GM21825 (cell line): ENCODE results near the gene ZNF563.

Experiments
- ATAC-seq: cut with Tn5 transposase; IDR thresholded peaks from one replicate; pipeline ENCODE4 v1.9.1; 2021; ENCODE audit warnings: mild to moderate bottlenecking, moderate library complexity; ENCODE audit not compliant: unreplicated experiment

ZNF563 gene

DNA sequence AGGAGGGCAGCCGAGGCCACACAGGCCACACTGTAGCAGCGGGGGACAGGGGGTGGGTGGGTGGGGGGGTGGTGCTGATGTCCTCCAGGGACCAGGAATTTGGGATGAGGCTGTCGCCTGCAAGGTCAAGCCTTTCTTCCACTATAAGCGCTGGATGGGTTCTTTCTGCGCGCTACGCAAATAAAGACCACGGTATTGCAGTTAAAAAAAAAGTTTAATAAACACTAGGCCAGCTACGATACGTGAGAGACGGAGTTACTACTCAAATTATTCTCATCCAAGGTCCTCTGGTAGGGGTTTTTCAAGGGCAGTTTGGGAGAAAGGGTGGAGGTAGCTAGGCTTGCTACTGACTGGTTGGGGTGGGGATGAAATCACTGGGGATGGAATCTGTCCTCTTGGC lies 38.2 kb downstream of the ZNF563 start:
- no peak for ATAC-seq

DNA sequence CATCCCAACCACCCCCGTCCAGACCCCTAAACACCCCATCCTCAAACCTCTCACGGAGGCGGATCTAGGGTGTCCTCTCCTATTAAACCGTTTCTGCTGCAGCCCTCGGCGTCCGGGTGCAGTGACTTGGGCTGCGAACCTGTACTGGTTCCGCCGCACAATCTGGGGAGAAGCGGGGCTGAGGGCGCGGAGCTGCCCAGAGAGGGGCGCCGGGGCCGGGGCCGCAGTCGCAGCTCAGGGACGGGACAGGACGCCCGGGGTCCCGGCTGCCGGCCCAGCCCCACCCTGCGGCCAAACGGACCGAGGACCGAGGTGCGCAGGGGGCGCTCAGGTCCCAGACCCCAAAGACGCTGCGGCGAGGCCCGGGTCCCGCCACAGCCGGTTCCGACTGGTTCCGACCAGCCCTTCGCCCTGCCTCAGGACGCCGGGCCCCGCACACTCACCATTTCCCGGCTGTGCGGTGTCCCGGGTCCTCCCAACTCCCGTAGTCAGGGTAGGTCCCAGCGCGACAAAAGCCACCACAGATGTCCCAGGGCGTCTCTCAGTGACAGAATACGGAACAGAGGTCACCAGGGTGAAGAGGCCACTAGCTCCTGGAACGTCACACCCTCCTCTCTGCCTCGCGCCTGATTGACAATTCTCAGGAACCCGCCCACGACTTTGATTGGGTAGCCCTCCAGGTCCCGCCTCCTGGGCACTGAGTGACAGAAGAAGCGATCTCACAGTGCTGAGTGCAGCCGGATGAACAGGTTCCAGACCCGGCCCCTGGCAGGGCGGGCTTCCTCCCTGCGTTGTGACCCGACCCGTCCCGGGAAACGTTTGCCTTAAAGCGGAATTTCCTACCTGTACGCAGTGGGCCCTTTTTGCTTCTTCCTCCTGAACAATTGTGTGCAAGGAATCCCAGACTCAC lies 38.9 kb downstream of the ZNF563 start, which contains the start of gene ZNF44:
Gene ZNF44 (minus strand): TSS at position 635 of the 910 bp plus-strand sequence. CDS start 189 bp downstream, at position 446.
- peak; percentile 88 for ATAC-seq

DNA sequence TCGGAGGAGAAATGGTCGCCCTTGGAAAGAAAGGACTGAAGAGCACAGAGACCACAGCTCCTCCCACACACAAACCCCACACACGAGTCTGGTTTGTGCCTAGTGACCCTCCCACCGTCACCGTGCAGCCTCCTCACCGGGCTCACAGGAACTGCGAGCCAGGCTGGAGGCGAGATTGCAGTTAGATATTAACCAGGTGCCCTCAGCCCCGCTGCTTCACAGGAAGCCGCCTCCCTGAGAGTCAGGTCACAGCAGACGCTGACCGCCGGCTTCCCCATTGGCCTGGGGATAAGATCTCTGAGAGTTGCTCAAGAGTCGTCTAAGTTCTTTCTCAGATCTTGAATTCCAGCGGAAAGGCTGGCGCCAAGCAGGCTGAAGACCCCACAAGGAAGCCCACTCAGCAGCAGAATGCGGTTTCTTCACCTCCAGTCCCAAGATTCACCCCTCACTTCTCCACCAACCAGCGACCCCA lies 39.6 kb downstream of the ZNF563 start:
- peak; percentile 54 for ATAC-seq

DNA sequence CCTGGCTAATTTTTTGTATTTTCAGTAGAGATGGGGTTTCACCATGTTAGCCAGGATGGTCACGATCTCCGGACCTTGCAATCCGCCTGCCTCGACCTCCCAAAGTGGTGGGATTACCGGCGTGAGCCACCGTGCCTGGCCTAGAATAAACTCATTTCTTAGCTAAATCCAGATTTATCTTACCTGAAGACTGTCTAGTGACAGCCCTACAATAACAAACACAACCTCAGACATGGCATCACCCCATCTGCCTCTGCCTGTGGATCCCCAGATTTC lies 43.7 kb downstream of the ZNF563 start:
- ATAC-seq: no peak

DNA sequence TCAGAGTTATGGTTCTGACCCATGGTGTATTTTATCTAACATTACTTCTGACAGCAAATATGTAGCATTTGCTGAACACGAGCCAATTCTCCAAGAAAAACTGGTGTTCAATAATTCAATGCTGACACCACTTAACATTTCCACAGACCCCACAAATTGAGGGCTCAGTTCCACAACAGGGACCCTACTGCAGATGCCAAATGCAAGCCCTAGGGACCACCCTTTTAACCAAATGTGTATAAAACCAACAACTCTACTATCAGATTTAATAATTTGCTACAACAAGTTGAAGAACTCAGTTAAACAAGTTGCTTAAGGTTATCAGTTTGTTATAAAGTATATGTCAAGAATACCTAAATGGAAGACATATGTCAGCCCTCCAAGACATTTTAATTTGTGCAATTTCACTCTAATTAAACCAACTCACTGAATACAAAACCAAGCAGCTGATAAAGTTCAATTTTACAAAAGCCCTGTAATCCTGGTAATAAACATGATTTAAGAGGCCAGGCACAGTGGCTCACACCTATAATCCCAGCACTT lies 45.4 kb downstream of the ZNF563 start:
- ATAC-seq: no peak

DNA sequence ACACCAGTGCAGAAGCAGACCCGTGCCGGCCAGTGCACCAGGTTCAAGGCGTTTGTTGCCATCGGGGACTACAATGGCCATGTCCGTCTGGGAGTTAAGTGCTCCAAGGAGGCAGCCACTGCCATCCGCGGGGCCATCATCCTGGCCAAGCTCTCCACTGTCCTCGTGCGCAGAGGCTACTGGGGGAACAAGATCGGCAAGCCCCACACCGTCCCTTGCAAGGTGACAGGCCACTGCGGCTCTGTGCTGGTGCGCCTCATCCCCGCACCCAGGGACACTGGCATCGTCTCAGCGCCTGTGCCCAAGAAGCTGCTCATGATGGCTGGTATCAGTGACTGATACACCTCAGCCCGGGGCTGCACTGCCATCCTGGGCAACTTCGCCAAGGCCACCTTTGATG lies 48.8 kb downstream of the ZNF563 start:
- ATAC-seq: no peak

DNA sequence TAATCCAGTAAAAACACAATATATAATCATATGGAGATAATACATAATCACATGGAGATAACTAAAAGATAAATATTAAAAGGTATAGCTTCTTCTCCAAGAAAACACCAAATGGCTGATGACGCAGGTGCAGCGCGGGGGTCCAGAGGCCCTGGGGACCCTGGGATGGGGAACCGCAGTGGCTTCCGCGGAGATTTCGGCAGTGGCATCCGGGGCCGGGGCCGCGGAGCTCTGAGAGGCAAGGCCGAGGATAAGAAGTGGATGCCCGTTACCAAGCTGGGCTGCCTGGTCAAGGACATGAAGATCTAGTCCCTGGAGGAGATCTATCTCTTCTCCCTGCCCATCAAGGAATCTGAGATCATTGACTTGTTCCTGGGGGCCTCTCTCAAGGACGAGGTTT lies 49.2 kb downstream of the ZNF563 start:
- no peak for ATAC-seq

DNA sequence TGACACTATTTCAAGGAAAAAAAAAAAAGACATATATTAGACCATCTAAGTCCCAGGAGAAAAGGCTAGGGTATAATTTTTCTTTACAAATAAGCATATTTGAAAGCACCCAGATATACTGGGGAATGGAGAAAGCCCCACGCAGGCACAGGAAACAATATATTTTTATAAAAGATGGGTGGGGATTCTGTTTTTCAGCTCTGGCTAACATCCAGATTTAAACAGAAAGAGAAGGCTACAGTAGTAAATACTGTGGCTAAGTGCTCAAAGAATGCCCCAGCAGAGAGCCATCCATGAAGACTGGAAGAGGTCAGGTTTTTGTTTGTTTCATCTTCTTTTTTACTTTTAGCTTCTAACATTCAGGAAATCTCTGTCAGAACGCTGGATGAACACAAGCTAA lies 54.7 kb downstream of the ZNF563 start:
- no peak for ATAC-seq

DNA sequence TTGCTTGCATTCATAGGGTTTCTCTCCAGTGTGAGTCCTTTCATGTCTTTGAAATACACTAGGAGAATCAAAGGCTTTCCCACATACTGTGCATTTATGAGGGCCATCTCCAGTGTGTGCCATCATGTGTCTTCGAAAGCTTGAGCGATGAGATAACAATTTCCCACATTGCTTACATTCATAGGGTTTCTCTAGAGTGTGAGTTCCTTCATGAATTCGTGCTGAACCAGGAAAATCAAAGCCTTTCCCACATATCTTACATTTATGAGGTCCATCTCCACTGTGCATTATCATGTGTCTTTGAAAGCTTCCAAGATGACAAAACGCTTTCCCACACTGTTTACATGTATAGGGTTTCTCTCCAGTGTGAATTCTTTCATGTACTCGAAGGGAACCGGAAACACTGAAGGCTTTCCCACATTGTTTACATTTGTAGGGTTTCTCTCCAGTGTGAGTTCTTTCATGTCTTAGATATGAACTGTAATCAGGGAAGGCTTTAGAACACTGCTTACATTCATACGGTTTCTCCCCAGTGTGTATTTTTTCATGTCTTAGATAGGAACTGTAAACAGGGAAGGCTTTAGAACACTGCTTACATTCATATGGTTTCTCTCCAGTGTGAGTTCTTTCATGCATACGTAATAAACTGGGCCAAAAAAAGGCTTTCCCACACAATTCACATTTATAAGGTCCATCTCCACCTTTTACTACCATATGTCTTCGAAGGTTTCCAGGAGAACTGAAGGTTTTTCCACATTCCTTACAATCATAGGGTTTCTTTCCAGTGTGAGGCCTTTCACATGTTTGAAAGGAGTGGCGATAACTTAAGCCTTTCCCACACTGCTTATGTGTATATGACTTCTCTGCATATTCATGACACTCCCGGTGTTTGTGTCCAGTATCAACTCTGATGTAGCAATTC lies 60.2 kb downstream of the ZNF563 start:
- ATAC-seq: no peak

DNA sequence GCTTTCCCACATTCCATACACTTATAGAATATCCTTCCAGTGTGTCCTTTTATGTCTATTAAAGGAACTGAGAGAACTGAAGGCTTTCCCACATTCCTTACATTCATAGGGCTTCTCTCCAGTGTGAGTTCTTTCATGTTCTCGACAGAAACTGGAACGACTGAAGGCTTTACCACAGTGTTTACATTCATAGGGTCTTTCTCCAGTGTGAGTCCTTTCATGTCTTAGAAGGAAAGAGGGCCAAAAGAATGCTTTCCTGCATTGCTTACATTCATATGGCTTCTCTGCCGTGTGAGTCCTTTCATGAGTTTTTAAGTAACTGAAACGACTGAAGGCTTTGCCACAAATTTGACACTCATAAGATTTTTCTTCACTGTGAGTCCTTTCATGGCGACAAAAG lies 61.0 kb downstream of the ZNF563 start:
- ATAC-seq: no peak

DNA sequence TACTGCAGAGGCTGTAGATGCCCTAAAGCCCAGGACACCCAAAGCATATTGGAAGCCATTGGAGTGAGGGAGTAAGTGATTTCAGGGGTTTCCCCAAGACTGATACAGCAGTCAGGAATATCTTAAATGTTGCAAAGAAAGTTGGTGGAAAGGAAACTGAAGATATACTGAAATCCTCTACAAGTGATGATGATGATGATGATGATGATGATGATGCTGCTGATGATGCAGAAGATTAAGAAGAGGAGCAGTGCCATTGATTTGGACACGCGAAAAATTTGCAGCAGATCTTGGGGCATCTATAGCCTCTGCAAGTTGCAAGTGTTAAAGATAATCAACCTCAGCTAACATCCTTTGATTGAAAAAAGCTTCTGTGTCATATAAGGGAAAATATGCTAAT lies 62.6 kb downstream of the ZNF563 start:
- ATAC-seq: no peak
